Measurements from ENCODE around the gene NELFCD.

GRCh38 chr20:59013959-59014608 lies 33.0 kb downstream of the NELFCD start:
- TF ChIP-seq SUZ12 (IDR thresholded peaks at IDR 0.05; ENCODE audit: extremely low read depth, insufficient read depth, insufficient read length), result no peak
- TF ChIP-seq ZNF274 (IDR thresholded peaks at IDR 0.05; ENCODE audit: low read depth, low read length), result no peak
- TF ChIP-seq YY1 (IDR thresholded peaks at IDR 0.05; ENCODE audit: insufficient read depth, insufficient read length), result no peak
